Uterus (tissue), 2 donors: Measurements from ENCODE around the gene C4BPB.

Source experiments
- CTCF ChIP-seq, 4 experiments: fragments of 200-600 bp in 2 of 4; fragments of 450-650 bp in 2 of 4; sonication (generic) in 2 of 4; IDR thresholded peaks; one replicate each; pipeline ENCODE4 v1.5.1; 2016 to 2019; ENCODE audit warnings: antibody characterized with exemption in 4 of 4, mild to moderate bottlenecking in 2 of 4, moderate library complexity in 1 of 4
- POLR2A ChIP-seq, 2 donors: fragments of 450-650 bp; IDR thresholded peaks; one replicate each; pipeline ENCODE4 v1.6.1; 2016; ENCODE audit warnings: antibody characterized with exemption in 2 of 2, mild to moderate bottlenecking in 1 of 2, moderate library complexity in 1 of 2

- TF ChIP-seq CTCF (IDR thresholded peaks at IDR 0.05) = no peak
- no peak for TF ChIP-seq POLR2A (IDR thresholded peaks at IDR 0.05)
These were observed 14.0 kb downstream of the C4BPB start for GRCh38 chr1:207102659-207103058.
